HAP-1 (cell line): ENCODE data around the gene ATG9A.

Source experiments
- DNase-seq, 2 experiments: peaks; one replicate each; pipeline ENCODE4 v3.0.0-alpha.2; 2016 to 2020; ENCODE audit warnings: low spot score in 2 of 2
- H3K27me3 ChIP-seq: fragments of 250-450 bp; sonication (Bioruptor Pico); 2 replicates; pipeline ENCODE4 v1.5.1; 2020; ENCODE audit warnings: low read depth, mild to moderate bottlenecking, moderate library complexity
- H3K36me3 ChIP-seq: fragments of 250-450 bp; sonication (Bioruptor Pico); replicated peaks from 2 replicates; pipeline ENCODE4 v1.5.1; 2020; ENCODE audit warnings: mild to moderate bottlenecking
- H3K4me1 ChIP-seq: fragments of 250-450 bp; sonication (Bioruptor Pico); 2 replicates; pipeline ENCODE4 v1.5.1; 2020; ENCODE audit warnings: mild to moderate bottlenecking
- H3K4me3 ChIP-seq: fragments of 250-450 bp; sonication (Bioruptor Pico); 2 replicates; pipeline ENCODE4 v1.5.1; 2020; ENCODE audit warnings: mild to moderate bottlenecking, moderate library complexity
- H3K9me3 ChIP-seq: fragments of 250-450 bp; sonication (Bioruptor Pico); 2 replicates; pipeline ENCODE4 v1.5.1; 2020; ENCODE audit warnings: mild to moderate bottlenecking, moderate library complexity
- in situ Hi-C: fragments of 300-500 bp; cut with MboI; formaldehyde crosslinking; loops from 3 replicates; pipeline ENCODE4 v1.14.3; 2020; ENCODE audit warnings: low sequenced_read_pairs, inconsistent platforms, mixed read lengths

Gene ATG9A

GRCh38 chr2:219178377-219179175 lies 50.9 kb downstream of the ATG9A start:
- Histone ChIP-seq H3K27me3 (no peaks in the 10 kb centered on the region), H3K4me3 (peak overlapping the region; percentile 96), H3K4me1 (peaks cover 3% of the 10 kb centered on the region; the same call in 1 of the 2 replicates), H3K36me3 (peaks cover 26% of the 10 kb centered on the region), H3K9me3 (no peaks in the 10 kb centered on the region)
- DNase-seq: peak; percentile 11 to 60
- in situ Hi-C loops: no loop called here

GRCh38 chr2:219177552-219178376 lies 51.7 kb downstream of the ATG9A start, which contains the start of gene RETREG2:
Gene RETREG2, plus strand, starts transcription at chr2:219178275. Its CDS starts 78 bp downstream, at chr2:219178353.
- no peaks in the 10 kb centered on the region for H3K27me3 ChIP-seq
- H3K4me3 ChIP-seq: peak within 1 kb of the TSS; percentile 96
- peak; percentile 79 to 87 for DNase-seq
- in situ Hi-C loops: no loop called here
- H3K36me3 ChIP-seq: peaks cover 28% of the 10 kb centered on the region
- peaks cover 3% of the 10 kb centered on the region; the same call in 1 of the 2 replicates for H3K4me1 ChIP-seq
- H3K9me3 ChIP-seq: no peaks in the 10 kb centered on the region

GRCh38 chr2:219176818-219177551 lies 52.5 kb downstream of the ATG9A start, which contains the start of gene CNPPD1:
Gene CNPPD1, minus strand, starts transcription at chr2:219176925. Its CDS starts 97 bp downstream, at chr2:219176828.
- no peaks in the 10 kb centered on the region for H3K27me3 ChIP-seq
- DNase-seq: peak; percentile 75 to 89
- H3K4me1 ChIP-seq: peaks cover 3% of the 10 kb centered on the region; the same call in 1 of the 2 replicates
- peaks cover 22% of the 10 kb centered on the region for H3K36me3 ChIP-seq
- H3K4me3 ChIP-seq: peak within 1 kb of the TSS; percentile 96
- in situ Hi-C loops: no loop called here
- H3K9me3 ChIP-seq: no peaks in the 10 kb centered on the region

GRCh38 chr2:219175928-219176817 lies 53.3 kb downstream of the ATG9A start:
- in situ Hi-C loops: no loop called here
- peak in 1 of 2 experiments; percentile 56 for DNase-seq

GRCh38 chr2:219175486-219175885 lies 54.0 kb downstream of the ATG9A start:
- peaks cover 3% of the 10 kb centered on the region; the same call in 1 of the 2 replicates for H3K4me1 ChIP-seq

More at GRCh38 chr2:219175928-219176817, 53.3 kb downstream of the ATG9A start:
- Histone ChIP-seq H3K36me3 (peaks cover 21% of the 10 kb centered on the region), H3K27me3 (no peaks in the 10 kb centered on the region), H3K4me1 (peaks cover 3% of the 10 kb centered on the region; the same call in 1 of the 2 replicates), H3K9me3 (no peaks in the 10 kb centered on the region), H3K4me3 (peak overlapping the region; percentile 96)

GRCh38 chr2:219174801-219175200 lies 54.6 kb downstream of the ATG9A start:
- Histone ChIP-seq H3K36me3 (peaks cover 16% of the 10 kb centered on the region), H3K4me1 (peaks cover 3% of the 10 kb centered on the region; the same call in 1 of the 2 replicates), H3K9me3 (no peaks in the 10 kb centered on the region), H3K4me3 (no peak overlapping the region), H3K27me3 (no peaks in the 10 kb centered on the region)
- in situ Hi-C loops: no loop called here
- DNase-seq: no peak

More at GRCh38 chr2:219175486-219175885, 54.0 kb downstream of the ATG9A start:
- in situ Hi-C loops: no loop called here
- Histone ChIP-seq H3K36me3 (peaks cover 16% of the 10 kb centered on the region), H3K4me3 (peak overlapping the region; percentile 96; the same call in 1 of the 2 replicates), H3K9me3 (no peaks in the 10 kb centered on the region), H3K27me3 (no peaks in the 10 kb centered on the region)
- no peak for DNase-seq

- in situ Hi-C loops: no loop called here
- no peaks in the 10 kb centered on the region for H3K27me3 ChIP-seq
- no peaks in the 10 kb centered on the region for H3K9me3 ChIP-seq
- peaks cover 3% of the 10 kb centered on the region; the same call in 1 of the 2 replicates for H3K4me1 ChIP-seq
- DNase-seq: no peak
- no peak overlapping the region for H3K4me3 ChIP-seq
- peaks cover 13% of the 10 kb centered on the region for H3K36me3 ChIP-seq
These were observed 55.3 kb downstream of the ATG9A start for GRCh38 chr2:219174146-219174545.

- peaks cover 3% of the 10 kb centered on the region; the same call in 1 of the 2 replicates for H3K4me1 ChIP-seq
- H3K36me3 ChIP-seq: peaks cover 13% of the 10 kb centered on the region
- no peak for DNase-seq
- H3K9me3 ChIP-seq: no peaks in the 10 kb centered on the region
- in situ Hi-C loops: no loop called here
- no peaks in the 10 kb centered on the region for H3K27me3 ChIP-seq
- no peak overlapping the region for H3K4me3 ChIP-seq
These were observed 56.3 kb downstream of the ATG9A start for GRCh38 chr2:219173176-219173575.

GRCh38 chr2:219172231-219173154 lies 56.9 kb downstream of the ATG9A start:
- no peak overlapping the region for H3K4me3 ChIP-seq
- H3K9me3 ChIP-seq: no peaks in the 10 kb centered on the region
- in situ Hi-C loops: no loop called here
- DNase-seq: no peak
- peaks cover 13% of the 10 kb centered on the region for H3K36me3 ChIP-seq
- H3K4me1 ChIP-seq: peaks cover 3% of the 10 kb centered on the region; the same call in 1 of the 2 replicates
- H3K27me3 ChIP-seq: no peaks in the 10 kb centered on the region

GRCh38 chr2:219171231-219171651 lies 58.2 kb downstream of the ATG9A start:
- Histone ChIP-seq H3K27me3 (no peaks in the 10 kb centered on the region), H3K4me1 (peaks cover 3% of the 10 kb centered on the region; the same call in 1 of the 2 replicates), H3K36me3 (peaks cover 13% of the 10 kb centered on the region), H3K9me3 (no peaks in the 10 kb centered on the region), H3K4me3 (no peak overlapping the region)
- peak; percentile 38 to 63 for DNase-seq
- in situ Hi-C loops: no loop called here

- Histone ChIP-seq H3K9me3 (no peaks in the 10 kb centered on the region), H3K4me3 (no peak within 1 kb of the TSS), H3K4me1 (no peaks in the 10 kb centered on the region), H3K36me3 (peaks cover 13% of the 10 kb centered on the region), H3K27me3 (no peaks in the 10 kb centered on the region)
- in situ Hi-C loops: no loop called here
- DNase-seq: no peak
These were observed 59.3 kb downstream of the ATG9A start, which contains the start of gene SLC23A3 for GRCh38 chr2:219169930-219170654. Gene SLC23A3, minus strand, starts transcription at chr2:219170029. Its CDS starts 45 bp downstream, at chr2:219169984.
